NCI-H2196 (cell line): ENCODE measurements around the gene ZNF771.
A peak's percentile ranks its signal among the peaks of the same experiment; 100 is the strongest.

Experiments
- DNase-seq: peaks from one replicate; lab custom pipeline; 2025; ENCODE audit not compliant: unreplicated experiment; lab: John Stamatoyannopoulos, UW

Gene ZNF771

GRCh38 chr16:30407102-30407803 lies at the start of gene ZNF771:
Gene ZNF771, plus strand, starts transcription at chr16:30407606. Its CDS starts 448 bp downstream, at chr16:30408054.
- peak; percentile 94 for DNase-seq

- no peak for DNase-seq
Measured at GRCh38 chr16:30357715-30358576, 49.5 kb upstream of the ZNF771 start.

- no peak for DNase-seq
Measured at GRCh38 chr16:30358577-30358936, 48.8 kb upstream of the ZNF771 start.

- DNase-seq = no peak
Measured at GRCh38 chr16:30358990-30359870, 48.2 kb upstream of the ZNF771 start.

GRCh38 chr16:30359871-30360170 lies 47.6 kb upstream of the ZNF771 start:
- DNase-seq = no peak

- DNase-seq = no peak
Measured at GRCh38 chr16:30361180-30361579, 46.2 kb upstream of the ZNF771 start.

GRCh38 chr16:30365200-30365599 lies 42.2 kb upstream of the ZNF771 start:
- DNase-seq = no peak

- DNase-seq = no peak
Measured at GRCh38 chr16:30366511-30366910, 40.9 kb upstream of the ZNF771 start.

GRCh38 chr16:30367349-30368009 lies 39.9 kb upstream of the ZNF771 start:
- DNase-seq = no peak

- no peak for DNase-seq
Measured at GRCh38 chr16:30368122-30368791, 39.1 kb upstream of the ZNF771 start.

GRCh38 chr16:30368792-30369090 lies 38.7 kb upstream of the ZNF771 start:
- DNase-seq = no peak

- DNase-seq = no peak
Measured at GRCh38 chr16:30369091-30369937, 38.1 kb upstream of the ZNF771 start.

GRCh38 chr16:30369938-30370455 lies 37.4 kb upstream of the ZNF771 start:
- DNase-seq = no peak

GRCh38 chr16:30370456-30371247 lies 36.8 kb upstream of the ZNF771 start, which contains the start of gene TBC1D10B:
Gene TBC1D10B, minus strand, starts transcription at chr16:30370494. Its CDS starts 311 bp downstream, at chr16:30370183.
- peak; percentile 100 for DNase-seq

- DNase-seq = no peak
Measured at GRCh38 chr16:30371248-30371816, 36.1 kb upstream of the ZNF771 start.

- no peak for DNase-seq
Measured at GRCh38 chr16:30372038-30372712, 35.2 kb upstream of the ZNF771 start.

- peak; percentile 21 for DNase-seq
Measured at GRCh38 chr16:30372725-30373124, 34.7 kb upstream of the ZNF771 start.

GRCh38 chr16:30374538-30374937 lies 32.9 kb upstream of the ZNF771 start, which contains the start of gene MYL11:
Gene MYL11, plus strand, starts transcription at chr16:30374802. Its CDS starts 56 bp downstream, at chr16:30374858.
- no peak for DNase-seq
